ENCODE measurements around the gene TMOD1. TPM values are rescaled to one million over a fixed set of nuclear protein-coding genes. Genes with fewer than 3 reads are reported as not detected.
"Not testable (repeated sequence)": the region's sequence is repeated elsewhere in the genome, so short reads cannot be mapped to it uniquely, and the experiment has no call there.

TMOD1 gene
- total RNA-seq, 1 donor from 2014 or later = 5.8 TPM

GRCh38 chr9:97563458-97564135 is 62.1 kb downstream of the TMOD1 start:
- peak; percentile 60 for DNase-seq (ENCODE audit: low spot score)

GRCh38 chr9:97564291-97565175 is 63.1 kb downstream of the TMOD1 start:
- peak; percentile 81 for DNase-seq (ENCODE audit: low spot score)

GRCh38 chr9:97565262-97565661 is 63.8 kb downstream of the TMOD1 start:
- DNase-seq (ENCODE audit: low spot score) = peak; percentile 24

DNA sequence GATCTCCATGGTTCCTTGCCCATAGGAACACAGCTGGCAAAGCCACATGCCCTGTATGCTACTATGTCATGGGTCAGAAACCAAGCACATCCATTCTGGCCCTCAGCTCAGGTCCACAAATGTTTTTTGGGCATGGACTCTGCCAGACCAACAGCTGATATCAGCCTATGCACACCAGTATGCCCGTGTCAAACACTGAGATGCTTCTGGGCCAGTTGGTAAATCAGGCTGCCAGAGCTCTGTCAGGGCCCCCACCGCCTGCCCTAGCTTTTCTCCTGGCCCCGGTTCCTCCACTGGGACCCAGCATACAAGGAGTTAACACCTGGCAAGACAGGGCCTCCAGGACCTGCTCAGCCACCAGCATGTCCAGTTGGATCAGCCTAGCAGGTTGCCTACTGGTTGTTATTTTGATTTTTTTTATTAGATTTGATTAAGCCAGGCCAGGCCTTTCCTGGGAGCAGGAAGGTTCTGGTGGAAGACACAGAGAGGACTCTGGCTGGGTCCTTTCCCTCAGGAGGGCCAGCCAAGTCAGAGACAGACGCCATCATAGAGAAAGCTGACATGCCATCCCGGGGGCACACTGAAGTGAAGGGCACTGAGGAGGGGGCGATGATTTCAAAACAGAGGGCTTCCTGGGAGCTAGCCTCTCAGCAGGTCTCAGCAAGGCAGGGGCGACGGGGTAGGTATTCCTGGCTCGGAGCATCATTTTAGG is 65.9 kb downstream of the TMOD1 start:
- DNase-seq (ENCODE audit: low spot score) = peak; percentile 53

DNA sequence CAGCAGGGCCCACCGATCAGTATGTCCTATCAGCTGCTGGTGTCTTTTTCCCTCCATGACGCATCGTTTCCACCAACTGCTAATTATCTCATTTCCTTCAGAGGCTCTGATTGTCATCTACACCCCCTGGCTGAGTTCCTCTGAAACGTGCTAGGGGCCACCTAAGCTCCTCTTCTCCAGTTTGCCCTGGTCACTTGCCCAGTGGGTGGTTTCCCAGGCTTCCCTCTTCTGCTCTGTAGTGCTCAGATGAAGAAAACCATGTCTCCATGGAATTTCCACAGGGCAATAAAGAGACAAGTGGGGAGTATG is 66.4 kb downstream of the TMOD1 start:
- peak; percentile 16 for DNase-seq (ENCODE audit: low spot score)

- DNase-seq (ENCODE audit: low spot score) = peak; percentile 45
Observed at GRCh38 chr9:97568461-97569275, 67.2 kb downstream of the TMOD1 start.

DNA sequence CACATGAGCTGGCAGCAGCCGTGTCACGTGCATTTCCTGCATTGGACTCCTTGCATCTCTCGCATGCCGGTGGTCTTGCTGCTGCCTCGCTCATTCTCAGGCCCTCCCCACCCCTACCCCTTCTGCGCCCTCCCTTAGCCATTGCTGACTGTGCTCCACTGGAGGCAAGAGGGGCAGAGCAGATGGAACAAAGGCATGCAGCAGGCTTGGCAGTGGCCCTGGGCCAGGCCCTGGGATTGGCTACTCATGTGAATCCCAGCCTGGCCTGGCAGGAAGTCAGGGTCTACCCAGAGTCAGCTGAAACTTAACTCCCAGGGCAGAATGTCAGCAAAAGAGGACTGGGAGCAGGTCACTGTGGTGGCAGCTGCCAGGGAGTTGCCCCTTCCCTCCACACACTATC is 69.4 kb downstream of the TMOD1 start:
- peak; percentile 57 for DNase-seq (ENCODE audit: low spot score)

- peak; percentile 75 for DNase-seq (ENCODE audit: low spot score)
Observed at GRCh38 chr9:97571664-97572063, 70.2 kb downstream of the TMOD1 start.

DNA sequence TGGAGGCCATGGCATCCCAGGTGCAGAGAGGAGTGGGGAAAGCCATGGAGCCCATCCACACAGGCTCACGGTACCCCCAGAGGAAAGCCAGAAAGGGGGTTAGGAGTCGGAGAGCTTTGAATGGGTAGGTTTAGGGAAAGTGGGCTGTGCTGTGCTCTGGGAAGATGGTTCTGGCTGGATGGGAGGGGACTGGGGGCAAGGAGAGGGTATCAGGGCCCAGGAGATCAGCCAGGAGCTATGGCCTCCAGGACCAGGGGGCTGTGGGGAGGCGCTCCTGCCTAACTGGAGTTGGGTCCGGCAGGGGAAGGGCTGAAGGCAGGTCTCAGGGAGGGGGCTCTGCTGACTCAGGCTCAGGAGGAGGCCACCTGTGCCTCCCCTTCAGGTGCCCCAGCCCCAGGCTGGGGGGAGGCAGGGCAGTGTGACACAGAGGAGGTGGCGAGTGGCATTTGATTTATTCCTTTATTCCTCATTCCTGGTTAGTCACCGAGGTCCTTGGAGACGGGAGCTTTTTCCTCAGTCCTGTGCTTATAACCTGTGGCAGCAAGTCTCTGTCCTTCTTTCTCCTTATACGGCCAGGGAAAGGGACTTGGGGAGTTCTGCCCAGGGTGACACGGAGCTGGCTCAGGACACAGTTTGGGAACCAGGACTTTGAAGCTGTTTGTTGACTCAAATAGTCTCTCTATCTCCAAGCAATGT is 70.9 kb downstream of the TMOD1 start:
- peak; percentile 80 for DNase-seq (ENCODE audit: low spot score)

DNA sequence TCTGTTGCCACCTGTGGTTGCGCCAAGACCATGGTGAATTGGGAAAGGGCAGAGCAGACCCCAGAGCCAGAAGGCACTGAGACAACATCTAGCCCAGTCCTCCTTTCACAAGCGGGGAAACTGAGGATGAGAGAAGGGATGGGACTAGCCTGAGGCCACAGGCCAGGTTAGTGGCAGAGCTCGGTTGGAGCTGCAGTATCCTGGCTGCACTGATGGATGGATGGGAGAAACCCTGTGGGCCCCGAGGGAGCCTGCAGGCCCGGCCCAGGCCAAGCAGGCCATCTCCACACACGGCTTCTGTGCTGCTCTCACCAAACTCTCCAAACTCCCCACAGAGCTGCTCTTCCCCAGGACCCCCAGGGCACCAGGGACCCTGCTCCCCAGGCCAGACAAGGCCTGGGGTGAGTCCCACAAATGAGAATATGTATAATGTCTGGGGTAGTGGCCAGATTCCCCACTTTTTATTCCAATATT is 71.5 kb downstream of the TMOD1 start:
- peak; percentile 68 for DNase-seq (ENCODE audit: low spot score)

GRCh38 chr9:97573482-97574073 is 72.1 kb downstream of the TMOD1 start:
- peak; percentile 26 for DNase-seq (ENCODE audit: low spot score)

DNA sequence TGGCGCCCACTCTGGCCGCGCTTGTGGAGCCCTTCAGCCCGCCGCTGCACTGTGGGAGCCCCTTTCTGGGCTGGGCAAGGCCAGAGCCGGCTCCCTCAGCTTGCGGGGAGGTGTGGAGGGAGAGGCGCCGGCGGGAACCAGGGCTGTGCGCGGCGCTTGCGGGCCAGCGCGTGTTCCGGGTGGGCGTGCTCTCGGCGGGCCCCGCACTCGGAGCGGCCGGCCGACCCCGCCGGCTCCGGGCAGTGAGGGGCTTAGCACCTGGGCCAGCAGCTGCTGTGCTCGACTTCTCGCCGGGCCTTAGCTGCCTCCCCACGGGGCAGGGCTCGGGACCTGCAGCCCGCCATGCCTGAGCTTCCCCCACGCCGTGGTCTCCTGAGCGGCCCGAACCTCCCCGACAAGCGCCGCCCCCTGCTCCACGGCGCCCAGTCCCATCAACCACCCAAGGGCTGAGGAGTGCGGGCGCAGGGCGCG is 72.7 kb downstream of the TMOD1 start:
- DNase-seq (ENCODE audit: low spot score) = peak; percentile 82

DNA sequence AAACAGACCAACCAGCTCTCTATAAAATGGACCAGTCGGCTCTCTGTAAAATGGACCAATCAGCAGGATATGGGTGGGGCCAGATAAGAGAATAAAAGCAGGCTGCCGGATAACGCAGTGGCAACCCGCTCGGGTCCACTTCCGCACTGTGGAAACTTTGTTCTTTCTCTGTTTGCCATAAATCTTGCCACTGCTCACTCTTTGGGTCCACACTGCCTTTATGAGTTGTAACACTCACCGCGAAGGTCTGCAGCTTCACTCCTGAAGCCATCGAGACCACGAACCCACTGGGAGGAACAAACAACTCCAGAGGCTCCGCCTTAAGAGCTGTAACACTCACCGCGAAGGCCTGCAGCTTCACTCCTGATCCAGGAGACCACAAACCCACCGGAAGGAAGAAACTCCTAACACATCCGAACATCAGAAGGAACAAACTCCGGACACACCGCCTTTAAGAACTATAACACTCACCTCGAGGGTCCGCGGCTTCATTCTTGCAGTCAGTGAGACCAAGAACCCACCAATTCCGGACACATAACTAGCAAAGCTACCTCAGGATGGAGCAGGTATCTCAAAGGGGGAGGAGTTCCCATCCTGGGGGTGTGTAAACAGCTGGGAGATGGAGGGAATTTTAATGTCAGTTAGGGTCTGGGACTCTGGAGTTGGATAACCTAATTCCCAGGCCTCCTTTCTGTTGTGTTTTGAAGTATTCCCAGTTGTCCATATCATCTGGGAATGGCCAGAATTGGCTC is 73.6 kb downstream of the TMOD1 start:
- DNase-seq (ENCODE audit: low spot score) = peak; percentile 59

DNA sequence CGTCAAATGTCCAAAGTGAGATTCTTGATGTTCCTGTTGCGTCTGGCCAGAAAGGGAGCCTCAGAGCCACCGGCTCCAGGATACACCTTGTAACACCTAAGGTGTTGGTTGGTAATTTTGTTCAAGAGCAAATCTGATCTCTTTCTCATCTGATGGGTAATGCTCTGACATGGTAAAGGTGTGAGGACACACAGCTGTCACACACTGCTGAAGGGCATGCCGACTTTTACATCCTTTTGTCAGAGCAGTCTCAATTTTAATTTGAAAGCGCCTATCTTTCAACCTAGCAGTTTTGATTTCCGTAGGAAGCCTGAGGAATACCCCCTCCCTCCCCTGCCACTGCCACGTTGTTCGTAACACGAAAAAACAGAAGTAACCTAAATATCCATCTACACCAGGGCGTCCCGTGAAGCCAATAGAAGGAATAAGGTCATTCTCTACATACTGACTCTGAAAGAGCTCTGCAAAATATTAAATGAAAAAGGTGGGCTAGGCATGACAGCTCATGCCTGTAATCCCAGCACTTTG is 74.3 kb downstream of the TMOD1 start:
- DNase-seq (ENCODE audit: low spot score) = peak; percentile 4

GRCh38 chr9:97577051-97577450 is 75.6 kb downstream of the TMOD1 start:
- peak; percentile 20 for DNase-seq (ENCODE audit: low spot score)

DNA sequence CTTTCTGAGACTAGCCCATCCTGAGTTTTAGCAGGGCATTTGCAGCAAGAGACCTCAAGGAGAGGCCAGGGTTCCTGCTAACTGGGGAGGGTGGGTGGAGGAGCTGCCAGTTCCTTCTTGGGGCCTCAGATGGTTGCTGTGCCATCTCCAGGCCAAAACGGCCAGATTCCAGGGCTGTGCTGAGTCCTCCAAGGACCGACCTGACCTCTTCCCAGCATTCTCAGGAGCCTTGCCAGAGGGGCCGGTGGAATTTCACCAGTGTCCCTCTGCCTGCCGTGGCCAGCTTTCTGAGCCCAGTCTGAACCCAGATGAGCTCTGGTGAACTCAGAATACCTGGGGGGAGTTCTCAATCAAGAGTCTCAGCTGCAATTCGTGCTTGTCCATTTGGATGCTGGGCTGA is 77.4 kb downstream of the TMOD1 start:
- DNase-seq (ENCODE audit: low spot score) = peak; percentile 76

DNA sequence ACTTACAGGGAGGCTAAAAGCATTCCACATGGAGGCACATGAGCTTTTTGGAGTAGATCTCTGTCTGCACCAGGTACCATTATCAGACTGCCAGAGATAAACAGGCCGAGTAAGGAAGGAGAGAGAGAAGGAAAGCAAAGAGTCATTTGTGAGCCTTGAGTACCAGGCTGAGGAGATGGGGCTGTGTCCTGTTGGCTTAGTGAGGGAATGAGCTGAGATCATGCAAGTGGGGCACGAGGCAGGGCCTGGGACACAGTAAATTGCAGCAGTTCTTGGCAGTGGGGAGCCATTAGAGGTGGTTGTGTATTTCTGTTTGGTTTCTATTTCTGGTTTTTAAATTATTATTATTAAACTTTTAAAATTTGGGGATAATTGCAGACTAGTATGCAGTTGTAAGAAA is 78.4 kb downstream of the TMOD1 start:
- DNase-seq (ENCODE audit: low spot score) = peak; percentile 26

GRCh38 chr9:97581590-97581989 is 80.1 kb downstream of the TMOD1 start:
- not testable (repeated sequence) for DNase-seq (ENCODE audit: low spot score)

GRCh38 chr9:97584778-97585177 is 83.3 kb downstream of the TMOD1 start:
- DNase-seq (ENCODE audit: low spot score) = not testable (repeated sequence)

Measured in mesenteric fat pad (tissue), 1 donor.